ENCODE results near the gene SCN1A.

The SCN1A gene

DNA sequence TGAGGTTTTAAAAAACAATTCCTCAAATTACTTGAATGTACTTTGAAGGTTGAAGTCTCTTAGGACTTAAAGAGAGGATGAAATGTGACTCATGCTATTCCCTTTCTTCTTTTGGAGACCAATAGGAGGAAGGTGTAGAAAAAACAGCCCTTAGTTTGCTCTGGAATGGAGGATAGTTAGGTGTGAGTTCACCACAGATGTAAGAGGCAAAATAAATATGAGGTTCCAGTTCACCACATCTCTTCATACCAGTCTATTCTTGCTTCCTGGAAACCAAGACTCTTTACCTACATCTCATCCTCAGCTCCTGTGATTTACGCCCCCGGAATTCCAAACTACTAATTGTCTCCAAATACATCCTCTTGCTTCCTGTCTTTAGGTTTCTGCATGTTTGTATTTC lies 96.8 kb downstream of the SCN1A start:
- no peak overlapping the region for H3K4me3 ChIP-seq (ENCODE audit: insufficient read length, low read depth)
- DNase-seq (ENCODE audit: low read depth, low spot score), result no peak
- no peaks in the 10 kb centered on the region for H3K9me3 ChIP-seq (ENCODE audit: insufficient read depth, low read length)
- H3K4me1 ChIP-seq (ENCODE audit: insufficient read depth, insufficient read length), result no peaks in the 10 kb centered on the region
- no peaks in the 10 kb centered on the region for H3K27me3 ChIP-seq (ENCODE audit: insufficient read depth, insufficient read length)
- H3K9ac ChIP-seq (ENCODE audit: insufficient read length, low read depth), result no peak overlapping the region
- TF ChIP-seq YY1 (IDR thresholded peaks at IDR 0.05; ENCODE audit: insufficient read depth, insufficient read length) (no peak), SUZ12 (IDR thresholded peaks at IDR 0.05; ENCODE audit: extremely low read depth, insufficient read depth, insufficient read length) (no peak), ZNF274 (IDR thresholded peaks at IDR 0.05; ENCODE audit: low read depth, low read length) (no peak)
- H3K36me3 ChIP-seq (ENCODE audit: insufficient read depth, insufficient read length, low read length), result no peaks in the 10 kb centered on the region

DNA sequence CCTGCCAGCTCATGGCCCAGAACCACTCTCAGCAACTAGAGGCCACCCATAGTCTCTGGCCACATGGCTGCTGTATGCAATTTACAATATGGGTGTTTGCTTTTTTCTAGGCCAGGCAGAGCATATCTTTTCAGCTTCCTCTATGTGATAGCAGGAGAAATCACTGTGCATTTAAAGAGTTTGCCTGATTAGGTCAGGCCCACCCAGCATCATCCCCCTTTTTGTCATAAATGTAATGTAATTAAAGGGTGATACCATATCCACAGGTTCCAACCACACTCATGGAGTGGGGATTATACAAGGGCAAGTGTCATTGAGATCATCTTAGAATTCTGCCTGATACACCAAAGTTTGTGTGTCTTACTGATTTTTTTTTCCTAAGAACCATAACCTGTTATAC lies 102.5 kb downstream of the SCN1A start:
- H3K9ac ChIP-seq (ENCODE audit: insufficient read length, low read depth), result no peak overlapping the region
- no peaks in the 10 kb centered on the region for H3K9me3 ChIP-seq (ENCODE audit: insufficient read depth, low read length)
- H3K4me3 ChIP-seq (ENCODE audit: insufficient read length, low read depth), result no peak overlapping the region
- no peak for DNase-seq (ENCODE audit: low read depth, low spot score)
- no peak for TF ChIP-seq ZNF274 (IDR thresholded peaks at IDR 0.05; ENCODE audit: low read depth, low read length)
- no peak for TF ChIP-seq YY1 (IDR thresholded peaks at IDR 0.05; ENCODE audit: insufficient read depth, insufficient read length)
- no peak for TF ChIP-seq SUZ12 (IDR thresholded peaks at IDR 0.05; ENCODE audit: extremely low read depth, insufficient read depth, insufficient read length)
- no peaks in the 10 kb centered on the region for H3K4me1 ChIP-seq (ENCODE audit: insufficient read depth, insufficient read length)
- no peaks in the 10 kb centered on the region for H3K36me3 ChIP-seq (ENCODE audit: insufficient read depth, insufficient read length, low read length)
- H3K27me3 ChIP-seq (ENCODE audit: insufficient read depth, insufficient read length), result no peaks in the 10 kb centered on the region

DNA sequence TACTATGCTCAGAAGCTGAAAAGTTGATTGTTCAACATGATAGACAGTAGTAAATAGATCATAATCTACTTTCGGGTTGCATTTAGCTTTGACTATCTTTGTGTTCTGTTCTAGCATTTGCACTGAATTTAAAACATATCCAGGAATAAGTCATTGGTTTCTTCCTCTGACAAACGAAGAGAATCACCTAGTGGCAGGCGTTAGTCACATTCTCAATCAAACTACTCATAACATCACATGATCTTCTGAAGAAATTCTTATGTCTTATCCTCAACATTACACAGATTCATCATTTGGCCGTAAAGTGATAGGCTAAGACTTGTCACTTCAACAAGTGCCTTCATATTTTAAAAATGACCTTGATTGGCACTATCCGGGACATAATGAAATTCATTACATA lies 110.6 kb downstream of the SCN1A start:
- Histone ChIP-seq H3K4me1 (ENCODE audit: insufficient read depth, insufficient read length) (no peaks in the 10 kb centered on the region), H3K9ac (ENCODE audit: insufficient read length, low read depth) (no peak overlapping the region), H3K9me3 (ENCODE audit: insufficient read depth, low read length) (no peaks in the 10 kb centered on the region), H3K4me3 (ENCODE audit: insufficient read length, low read depth) (no peak overlapping the region), H3K27me3 (ENCODE audit: insufficient read depth, insufficient read length) (no peaks in the 10 kb centered on the region), H3K36me3 (ENCODE audit: insufficient read depth, insufficient read length, low read length) (no peaks in the 10 kb centered on the region)
- no peak for DNase-seq (ENCODE audit: low read depth, low spot score)
- TF ChIP-seq ZNF274 (IDR thresholded peaks at IDR 0.05; ENCODE audit: low read depth, low read length), result no peak
- TF ChIP-seq SUZ12 (IDR thresholded peaks at IDR 0.05; ENCODE audit: extremely low read depth, insufficient read depth, insufficient read length), result no peak

DNA sequence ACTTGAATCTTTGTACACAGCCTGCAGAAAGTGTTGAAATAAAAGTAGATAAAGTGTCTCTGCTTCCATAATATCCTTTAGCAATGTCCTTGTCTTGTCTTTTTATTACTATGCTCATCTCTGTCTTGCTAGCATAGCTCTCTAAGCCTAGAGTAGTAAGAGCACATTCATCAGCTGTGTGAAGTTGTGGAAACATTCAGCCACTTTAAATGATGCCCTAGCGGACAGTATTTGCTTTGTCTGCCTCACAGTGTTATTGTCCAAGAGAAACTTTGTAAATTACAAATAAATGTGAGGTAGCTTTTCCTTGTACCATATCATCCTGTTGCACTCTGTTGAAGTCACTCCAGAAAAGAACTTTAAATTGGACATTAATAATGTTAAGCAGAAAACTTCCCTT lies 113.9 kb downstream of the SCN1A start:
- no peak for TF ChIP-seq SUZ12 (IDR thresholded peaks at IDR 0.05; ENCODE audit: extremely low read depth, insufficient read depth, insufficient read length)
- no peak for DNase-seq (ENCODE audit: low read depth, low spot score)
- H3K4me3 ChIP-seq (ENCODE audit: insufficient read length, low read depth), result no peak overlapping the region
- H3K36me3 ChIP-seq (ENCODE audit: insufficient read depth, insufficient read length, low read length), result no peaks in the 10 kb centered on the region
- no peaks in the 10 kb centered on the region for H3K27me3 ChIP-seq (ENCODE audit: insufficient read depth, insufficient read length)
- H3K4me1 ChIP-seq (ENCODE audit: insufficient read depth, insufficient read length), result no peaks in the 10 kb centered on the region
- H3K9ac ChIP-seq (ENCODE audit: insufficient read length, low read depth), result no peak overlapping the region
- H3K9me3 ChIP-seq (ENCODE audit: insufficient read depth, low read length), result no peaks in the 10 kb centered on the region

DNA sequence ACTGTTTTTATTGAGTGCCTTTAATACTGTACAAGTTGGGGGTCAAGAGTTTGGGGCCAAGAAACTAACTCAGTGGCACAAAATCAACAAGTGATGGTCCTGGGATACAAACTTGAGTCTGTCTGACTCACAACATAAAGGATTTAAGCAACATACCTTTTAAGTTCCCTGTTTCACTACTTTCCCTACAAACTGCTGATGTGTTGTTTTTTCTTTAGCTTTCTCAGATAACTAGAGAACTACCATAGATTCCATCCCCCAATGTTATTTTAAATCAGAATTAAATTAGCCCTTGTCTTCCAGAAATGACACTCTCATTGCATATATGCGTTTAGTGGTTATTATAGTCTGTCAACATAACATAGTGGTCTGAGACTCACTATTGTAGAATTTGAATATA lies 116.2 kb downstream of the SCN1A start:
- Histone ChIP-seq H3K9ac (ENCODE audit: insufficient read length, low read depth) (no peak overlapping the region), H3K36me3 (ENCODE audit: insufficient read depth, insufficient read length, low read length) (no peaks in the 10 kb centered on the region), H3K9me3 (ENCODE audit: insufficient read depth, low read length) (no peaks in the 10 kb centered on the region), H3K4me1 (ENCODE audit: insufficient read depth, insufficient read length) (no peaks in the 10 kb centered on the region), H3K4me3 (ENCODE audit: insufficient read length, low read depth) (no peak overlapping the region), H3K27me3 (ENCODE audit: insufficient read depth, insufficient read length) (no peaks in the 10 kb centered on the region)
- TF ChIP-seq YY1 (IDR thresholded peaks at IDR 0.05; ENCODE audit: insufficient read depth, insufficient read length) (no peak), ZNF274 (IDR thresholded peaks at IDR 0.05; ENCODE audit: low read depth, low read length) (no peak), SUZ12 (IDR thresholded peaks at IDR 0.05; ENCODE audit: extremely low read depth, insufficient read depth, insufficient read length) (no peak)
- DNase-seq (ENCODE audit: low read depth, low spot score), result no peak

DNA sequence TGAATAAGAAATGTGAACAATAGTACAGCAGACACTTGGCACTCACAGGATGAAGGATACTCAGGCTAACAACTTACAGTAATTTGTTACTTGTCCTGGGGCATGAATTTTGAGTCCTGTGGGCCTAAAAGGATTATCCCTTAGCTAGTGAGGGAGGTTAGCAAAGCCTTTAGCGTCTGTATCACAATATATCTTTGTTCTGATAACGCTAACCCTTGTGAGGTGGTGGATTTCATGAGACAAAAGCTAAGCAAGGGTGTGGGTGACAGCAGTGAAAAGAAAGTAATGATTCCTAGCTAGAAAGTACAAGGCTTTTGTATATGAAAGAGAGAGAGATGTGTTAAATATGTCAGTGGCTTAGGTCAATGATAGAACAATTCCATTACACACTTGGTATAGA lies 127.4 kb downstream of the SCN1A start:
- no peak for TF ChIP-seq ZNF274 (IDR thresholded peaks at IDR 0.05; ENCODE audit: low read depth, low read length)
- no peak for TF ChIP-seq YY1 (IDR thresholded peaks at IDR 0.05; ENCODE audit: insufficient read depth, insufficient read length)
- TF ChIP-seq SUZ12 (IDR thresholded peaks at IDR 0.05; ENCODE audit: extremely low read depth, insufficient read depth, insufficient read length), result no peak
- H3K9me3 ChIP-seq (ENCODE audit: insufficient read depth, low read length), result no peaks in the 10 kb centered on the region
- no peaks in the 10 kb centered on the region for H3K36me3 ChIP-seq (ENCODE audit: insufficient read depth, insufficient read length, low read length)
- H3K4me3 ChIP-seq (ENCODE audit: insufficient read length, low read depth), result no peak overlapping the region
- peak; percentile 2 for DNase-seq (ENCODE audit: low read depth, low spot score)
- H3K27me3 ChIP-seq (ENCODE audit: insufficient read depth, insufficient read length), result no peaks in the 10 kb centered on the region
- no peaks in the 10 kb centered on the region for H3K4me1 ChIP-seq (ENCODE audit: insufficient read depth, insufficient read length)
- no peak overlapping the region for H3K9ac ChIP-seq (ENCODE audit: insufficient read length, low read depth)

DNA sequence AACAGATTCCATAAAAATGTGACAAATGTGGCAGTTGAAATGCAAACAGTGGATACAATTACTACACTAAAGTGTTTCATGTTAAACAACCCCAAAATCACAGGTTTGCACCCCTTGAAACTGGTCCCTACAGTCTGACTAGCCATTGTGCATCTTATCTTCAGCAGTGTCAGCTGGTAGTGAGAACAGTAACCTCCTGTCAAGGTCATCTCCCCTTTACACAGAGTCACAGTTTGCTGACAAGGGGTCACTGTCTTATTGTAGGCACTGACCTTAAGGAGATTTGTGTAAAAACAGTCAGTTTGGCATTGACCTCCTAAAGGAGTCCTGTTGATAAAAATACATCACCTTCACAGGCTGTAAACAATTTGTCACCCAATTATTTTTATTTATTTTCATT lies 137.0 kb downstream of the SCN1A start:
- TF ChIP-seq ZNF274 (IDR thresholded peaks at IDR 0.05; ENCODE audit: low read depth, low read length), result no peak
- no peak for TF ChIP-seq YY1 (IDR thresholded peaks at IDR 0.05; ENCODE audit: insufficient read depth, insufficient read length)
- no peak for TF ChIP-seq SUZ12 (IDR thresholded peaks at IDR 0.05; ENCODE audit: extremely low read depth, insufficient read depth, insufficient read length)
- Histone ChIP-seq H3K27me3 (ENCODE audit: insufficient read depth, insufficient read length) (no peaks in the 10 kb centered on the region), H3K9me3 (ENCODE audit: insufficient read depth, low read length) (no peaks in the 10 kb centered on the region), H3K4me3 (ENCODE audit: insufficient read length, low read depth) (no peak overlapping the region), H3K4me1 (ENCODE audit: insufficient read depth, insufficient read length) (no peaks in the 10 kb centered on the region), H3K36me3 (ENCODE audit: insufficient read depth, insufficient read length, low read length) (no peaks in the 10 kb centered on the region), H3K9ac (ENCODE audit: insufficient read length, low read depth) (no peak overlapping the region)
- DNase-seq (ENCODE audit: low read depth, low spot score), result no peak

DNA sequence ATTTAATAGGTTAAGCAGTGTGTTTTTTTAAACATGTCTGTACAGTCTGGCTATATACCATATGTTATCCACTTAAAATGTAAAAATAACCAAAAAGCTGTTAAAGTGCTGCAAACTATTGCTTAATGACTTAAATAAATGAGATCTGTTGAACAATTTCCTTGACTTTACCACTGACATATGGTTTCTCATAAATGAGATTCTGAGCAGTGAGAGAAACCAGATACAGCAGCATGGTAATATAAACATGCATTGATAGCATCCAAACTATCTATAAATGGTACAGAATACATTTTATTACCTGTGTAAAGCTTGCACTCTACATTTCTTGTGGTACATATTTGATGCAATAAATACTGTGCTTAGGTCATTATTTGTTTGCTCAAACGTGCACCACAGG lies 138.0 kb downstream of the SCN1A start:
- Histone ChIP-seq H3K4me3 (ENCODE audit: insufficient read length, low read depth) (no peak overlapping the region), H3K4me1 (ENCODE audit: insufficient read depth, insufficient read length) (no peaks in the 10 kb centered on the region), H3K9me3 (ENCODE audit: insufficient read depth, low read length) (no peaks in the 10 kb centered on the region), H3K36me3 (ENCODE audit: insufficient read depth, insufficient read length, low read length) (no peaks in the 10 kb centered on the region), H3K9ac (ENCODE audit: insufficient read length, low read depth) (no peak overlapping the region), H3K27me3 (ENCODE audit: insufficient read depth, insufficient read length) (no peaks in the 10 kb centered on the region)
- no peak for DNase-seq (ENCODE audit: low read depth, low spot score)
- TF ChIP-seq ZNF274 (IDR thresholded peaks at IDR 0.05; ENCODE audit: low read depth, low read length) (no peak), YY1 (IDR thresholded peaks at IDR 0.05; ENCODE audit: insufficient read depth, insufficient read length) (no peak)

Data from NT2/D1 (cell line).